DND-41 (cell line): ENCODE measurements around the gene NCOR2.

Experiments
- ATAC-seq: fragments of 200-7000 bp; cut with Tn5 transposase; 3 replicates; pipeline ENCODE4 v1.9.1; 2021; ENCODE audit warnings: low read depth; ENCODE audit not compliant: insufficient read depth
- DNase-seq: peaks from one replicate; pipeline ENCODE4 v3.0.0-alpha.2; 2020
- H2AFZ ChIP-seq: 2 replicates; pipeline ENCODE4 v1.6.0; 2012; ENCODE audit warnings: low read depth, low read length
- H3K27ac ChIP-seq: 2 replicates; pipeline ENCODE4 v1.5.1; 2012; ENCODE audit warnings: low read length, inconsistent platforms
- H3K27me3 ChIP-seq: fragments of 200-600 bp; sonication (generic); 2 replicates; pipeline ENCODE4 v1.6.0; 2012; ENCODE audit warnings: low read length, mild to moderate bottlenecking, inconsistent platforms; ENCODE audit not compliant: insufficient read depth, poor library complexity
- H3K36me3 ChIP-seq: 2 replicates; pipeline ENCODE4 v1.5.1; 2012; ENCODE audit warnings: low read length, inconsistent platforms; ENCODE audit not compliant: insufficient read depth
- H3K4me1 ChIP-seq: 2 replicates; pipeline ENCODE4 v1.5.1; 2012; ENCODE audit warnings: mild to moderate bottlenecking, low read length; ENCODE audit not compliant: insufficient read depth
- H3K4me2 ChIP-seq: 2 replicates; pipeline ENCODE4 v1.6.0; 2012; ENCODE audit warnings: mild to moderate bottlenecking, moderate library complexity, low read length, inconsistent platforms; ENCODE audit not compliant: insufficient read depth
- H3K4me3 ChIP-seq, 2 experiments: fragments of 200-600 bp in 1 of 2; shearing (Covaris generic) in 1 of 2; 2 replicates each; pipeline ENCODE4 v1.5.1; 2012 to 2016; ENCODE audit warnings: inconsistent platforms in 2 of 2, low read length in 2 of 2, mild to moderate bottlenecking in 2 of 2, low read depth in 1 of 2, moderate library complexity in 1 of 2
- H3K79me2 ChIP-seq: 2 replicates; pipeline ENCODE4 v1.6.0; 2012; ENCODE audit warnings: low read length, inconsistent platforms; ENCODE audit not compliant: insufficient read depth
- H3K9ac ChIP-seq: 2 replicates; pipeline ENCODE4 v1.6.0; 2012; ENCODE audit warnings: low read depth, mild to moderate bottlenecking, inconsistent platforms, low read length, moderate library complexity
- H3K9me3 ChIP-seq: 2 replicates; pipeline ENCODE4 v1.5.1; 2012; ENCODE audit warnings: low read length, moderate library complexity, mild to moderate bottlenecking, inconsistent platforms; ENCODE audit not compliant: insufficient read depth, severe bottlenecking
- H4K20me1 ChIP-seq: 2 replicates; pipeline ENCODE4 v1.6.0; 2012; ENCODE audit warnings: low read length; ENCODE audit not compliant: insufficient read depth
- EZH2 ChIP-seq: IDR thresholded peaks from 3 replicates; pipeline ENCODE4 v1.6.1; 2012; ENCODE audit warnings: borderline replicate concordance, low read depth, mild to moderate bottlenecking, moderate library complexity, low read length, inconsistent platforms; ENCODE audit not compliant: severe bottlenecking
- TF ChIP-seq, protein P1 (sequence below): IDR thresholded peaks from 2 replicates; pipeline ENCODE4 v1.5.1; 2012; ENCODE audit warnings: borderline replicate concordance, low read length, moderate library complexity, mild to moderate bottlenecking; ENCODE audit not compliant: poor library complexity, severe bottlenecking; ENCODE audit errors: extremely low read depth

Gene NCOR2

DNA sequence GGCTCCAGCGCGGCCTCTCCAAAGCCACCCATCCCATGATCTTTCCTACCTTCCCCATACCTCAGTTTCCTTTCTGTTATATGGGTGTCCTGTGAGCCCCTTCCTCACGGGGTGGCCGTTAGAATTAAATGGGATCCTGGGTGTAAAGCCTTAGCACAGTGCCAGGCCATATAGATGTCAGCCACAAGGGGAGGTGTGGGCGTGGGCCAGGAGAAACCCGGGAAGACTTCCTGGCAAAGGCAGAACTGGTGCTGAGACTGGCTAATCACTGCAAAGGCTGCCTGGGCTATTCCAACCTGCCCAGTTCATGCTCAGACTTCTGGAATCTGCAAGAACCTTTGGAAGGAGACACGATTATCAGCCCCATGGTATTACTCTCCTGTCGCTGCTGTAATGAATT is 11.0 kb upstream of the NCOR2 start:
- Histone ChIP-seq H3K4me2 (no peak overlapping the region), H3K27ac (no peak overlapping the region), H3K4me1 (0 out of 2 replicates have a peak, but pooled peaks cover 8% of the 10 kb centered on the region), H3K9me3 (no peaks in the 10 kb centered on the region), H3K9ac (no peak overlapping the region), H3K4me3 (no peak overlapping the region), H3K27me3 (no peaks in the 10 kb centered on the region), H3K79me2 (no peaks in the 10 kb centered on the region), H4K20me1 (no peaks in the 10 kb centered on the region), H2AFZ (no peak overlapping the region), H3K36me3 (no peaks in the 10 kb centered on the region)
- DNase-seq (no peak), ATAC-seq (no peak)
- TF ChIP-seq EZH2 = no peak
- TF ChIP-seq, protein P1, sequence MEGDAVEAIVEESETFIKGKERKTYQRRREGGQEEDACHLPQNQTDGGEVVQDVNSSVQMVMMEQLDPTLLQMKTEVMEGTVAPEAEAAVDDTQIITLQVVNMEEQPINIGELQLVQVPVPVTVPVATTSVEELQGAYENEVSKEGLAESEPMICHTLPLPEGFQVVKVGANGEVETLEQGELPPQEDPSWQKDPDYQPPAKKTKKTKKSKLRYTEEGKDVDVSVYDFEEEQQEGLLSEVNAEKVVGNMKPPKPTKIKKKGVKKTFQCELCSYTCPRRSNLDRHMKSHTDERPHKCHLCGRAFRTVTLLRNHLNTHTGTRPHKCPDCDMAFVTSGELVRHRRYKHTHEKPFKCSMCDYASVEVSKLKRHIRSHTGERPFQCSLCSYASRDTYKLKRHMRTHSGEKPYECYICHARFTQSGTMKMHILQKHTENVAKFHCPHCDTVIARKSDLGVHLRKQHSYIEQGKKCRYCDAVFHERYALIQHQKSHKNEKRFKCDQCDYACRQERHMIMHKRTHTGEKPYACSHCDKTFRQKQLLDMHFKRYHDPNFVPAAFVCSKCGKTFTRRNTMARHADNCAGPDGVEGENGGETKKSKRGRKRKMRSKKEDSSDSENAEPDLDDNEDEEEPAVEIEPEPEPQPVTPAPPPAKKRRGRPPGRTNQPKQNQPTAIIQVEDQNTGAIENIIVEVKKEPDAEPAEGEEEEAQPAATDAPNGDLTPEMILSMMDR = peak; percentile 4

DNA sequence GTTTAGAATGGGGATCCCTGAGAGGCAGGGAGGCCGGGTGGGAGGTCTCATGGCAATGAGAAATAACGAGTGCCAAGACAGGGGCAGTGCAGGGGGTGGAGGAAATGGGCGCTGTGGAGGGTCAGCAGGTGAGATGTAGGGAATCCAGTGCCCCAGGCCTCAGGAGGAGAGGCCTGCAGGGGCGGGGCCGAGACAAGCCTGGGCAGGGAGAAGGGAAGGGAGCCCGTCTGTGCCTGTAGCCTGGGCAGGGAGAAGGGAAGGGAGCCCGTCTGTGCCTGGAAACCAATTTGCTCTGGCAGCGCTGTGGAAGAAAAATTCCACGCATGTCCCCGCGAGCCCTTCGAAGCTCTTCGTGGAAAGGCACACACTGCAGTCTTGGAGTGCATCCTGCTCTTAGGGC is 10.6 kb upstream of the NCOR2 start:
- ATAC-seq = no peak

DNA sequence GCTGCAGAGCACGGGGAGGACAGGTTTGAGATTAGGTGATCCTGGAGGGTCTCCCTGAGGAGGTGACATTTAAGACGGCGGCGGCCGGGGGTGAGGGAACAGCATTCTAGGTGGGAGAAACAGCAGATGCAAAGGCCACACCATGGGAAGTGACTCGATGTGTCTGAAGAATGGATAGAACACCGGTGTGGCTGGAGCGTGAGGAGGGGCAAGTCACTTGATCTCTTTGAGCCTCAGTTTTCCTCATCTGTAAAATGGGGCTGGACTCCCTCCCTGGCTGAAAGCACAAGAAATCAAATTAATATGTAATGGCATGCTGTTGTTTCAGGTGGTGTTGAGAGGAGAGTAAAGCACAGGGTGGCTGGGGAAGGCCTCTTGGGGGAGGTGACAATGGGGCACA is 10.0 kb upstream of the NCOR2 start:
- Histone ChIP-seq H4K20me1 (no peaks in the 10 kb centered on the region), H2AFZ (no peak overlapping the region), H3K4me2 (no peak overlapping the region), H3K4me1 (0 out of 2 replicates have a peak, but pooled peaks cover 8% of the 10 kb centered on the region), H3K36me3 (no peaks in the 10 kb centered on the region), H3K9me3 (no peaks in the 10 kb centered on the region), H3K9ac (no peak overlapping the region), H3K27ac (no peak overlapping the region), H3K4me3 (no peak overlapping the region), H3K79me2 (no peaks in the 10 kb centered on the region), H3K27me3 (no peaks in the 10 kb centered on the region)
- ATAC-seq (no peak), DNase-seq (no peak)
- TF ChIP-seq, protein P1 = no peak
- no peak for TF ChIP-seq EZH2

More for the DNA sequence above, 10.6 kb upstream of the NCOR2 start:
- Histone ChIP-seq H3K27ac (no peak overlapping the region), H3K27me3 (no peaks in the 10 kb centered on the region), H2AFZ (no peak overlapping the region), H3K4me3 (no peak overlapping the region), H3K79me2 (no peaks in the 10 kb centered on the region), H4K20me1 (no peaks in the 10 kb centered on the region), H3K4me1 (0 out of 2 replicates have a peak, but pooled peaks cover 8% of the 10 kb centered on the region), H3K36me3 (no peaks in the 10 kb centered on the region), H3K9me3 (no peaks in the 10 kb centered on the region), H3K4me2 (no peak overlapping the region), H3K9ac (no peak overlapping the region)
- DNase-seq = no peak
- no peak for TF ChIP-seq EZH2
- TF ChIP-seq, protein P1 = no peak

DNA sequence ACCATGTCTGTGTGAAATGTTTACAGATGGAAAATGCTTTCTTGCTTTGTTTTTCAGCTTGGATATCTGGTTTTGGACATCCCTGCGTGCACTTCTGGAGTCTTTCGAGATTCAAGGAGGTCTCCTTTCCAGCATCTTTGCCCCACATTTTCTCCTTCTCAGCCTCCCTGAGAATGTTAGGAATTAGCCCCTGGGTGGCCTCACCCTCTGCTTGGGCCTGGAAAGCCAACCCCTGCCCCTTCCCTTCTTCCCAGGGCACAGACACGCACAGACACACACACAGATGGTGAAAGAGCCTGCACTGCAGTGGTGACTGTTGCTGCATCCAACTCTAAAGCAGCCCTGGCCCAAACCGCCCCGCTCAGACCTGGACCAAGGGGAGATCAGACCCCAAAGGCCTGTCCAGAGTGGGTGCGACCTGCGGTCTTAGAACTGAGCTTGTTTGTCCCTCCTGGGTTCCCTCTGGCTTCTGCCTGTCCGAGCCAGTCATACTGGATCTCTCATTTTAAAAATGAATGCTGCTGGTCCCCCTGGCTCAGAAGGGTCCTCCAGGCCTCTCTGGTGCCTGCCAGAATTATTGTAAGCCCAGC is 8.7 kb upstream of the NCOR2 start:
- Histone ChIP-seq H3K4me3 (no peak overlapping the region), H4K20me1 (no peaks in the 10 kb centered on the region), H3K9ac (no peak overlapping the region), H3K4me2 (no peak overlapping the region), H3K4me1 (0 out of 2 replicates have a peak, but pooled peaks cover 8% of the 10 kb centered on the region), H3K79me2 (no peaks in the 10 kb centered on the region), H3K27me3 (no peaks in the 10 kb centered on the region), H3K27ac (no peak overlapping the region), H3K9me3 (no peaks in the 10 kb centered on the region), H3K36me3 (no peaks in the 10 kb centered on the region), H2AFZ (no peak overlapping the region)
- ATAC-seq = no peak
- TF ChIP-seq EZH2 = no peak
- TF ChIP-seq, protein P1 = no peak
- DNase-seq = no peak
